Central memory CD8-positive, alpha-beta T cell (primary cell): ENCODE data around the gene RAB24.
A peak's percentile ranks its signal among the peaks of the same experiment; 100 is the strongest.

Source experiments
- ATAC-seq: fragments of 150-1000 bp; cut with Tn5 transposase; replicated peaks from 2 replicates; pipeline ENCODE4 v1.10.0; 2022; ENCODE audit warnings: mild to moderate bottlenecking, moderate FRiP score, moderate number of reproducible peaks; ENCODE audit not compliant: poor library complexity, severe bottlenecking; ENCODE audit errors: extremely low read depth
- DNase-seq, 2 donors: peaks; one replicate each; pipeline ENCODE4 v3.0.0; 2021; ENCODE audit warnings: low spot score in 2 of 2
- H3K27ac Mint-ChIP-seq: one replicate; pipeline ENCODE4 v1.8.0; 2022; ENCODE audit warnings: low read depth, mild to moderate bottlenecking, moderate library complexity, mixed read lengths
- H3K27me3 Mint-ChIP-seq: one replicate; pipeline ENCODE4 v1.8.0; 2022; ENCODE audit warnings: mixed read lengths
- H3K36me3 Mint-ChIP-seq: one replicate; pipeline ENCODE4 v1.8.0; 2022; ENCODE audit warnings: mild to moderate bottlenecking, moderate library complexity, mixed read lengths; ENCODE audit not compliant: insufficient read depth
- H3K4me1 Mint-ChIP-seq: one replicate; pipeline ENCODE4 v1.8.0; 2022; ENCODE audit warnings: mixed read lengths
- H3K4me3 Mint-ChIP-seq: one replicate; pipeline ENCODE4 v1.8.0; 2022; ENCODE audit warnings: mild to moderate bottlenecking, moderate library complexity, mixed read lengths
- H3K9me3 Mint-ChIP-seq: one replicate; pipeline ENCODE4 v1.8.0; 2022; ENCODE audit warnings: mixed read lengths

Gene RAB24

GRCh38 chr5:177329883-177330282 lies 26.4 kb upstream of the RAB24 start:
- H3K4me1 Mint-ChIP-seq: peaks cover 23% of the 10 kb centered on the region
- H3K27me3 Mint-ChIP-seq: no peaks in the 10 kb centered on the region
- ATAC-seq (no peak), DNase-seq (no peak)
- no peaks in the 10 kb centered on the region for H3K9me3 Mint-ChIP-seq
- no peak overlapping the region for H3K27ac Mint-ChIP-seq
- H3K4me3 Mint-ChIP-seq: no peak overlapping the region
- H3K36me3 Mint-ChIP-seq: peaks cover 24% of the 10 kb centered on the region

GRCh38 chr5:177328545-177329231 lies 25.2 kb upstream of the RAB24 start:
- Mint-ChIP-seq H3K4me3 (no peak overlapping the region), H3K36me3 (peaks cover 16% of the 10 kb centered on the region)

GRCh38 chr5:177327539-177328522 lies 24.3 kb upstream of the RAB24 start:
- Mint-ChIP-seq H3K4me1 (peaks cover 19% of the 10 kb centered on the region), H3K36me3 (peaks cover 13% of the 10 kb centered on the region), H3K4me3 (peak overlapping the region; percentile 55), H3K27me3 (no peaks in the 10 kb centered on the region), H3K27ac (peak overlapping the region; percentile 70), H3K9me3 (no peaks in the 10 kb centered on the region)
- no peak for DNase-seq
- ATAC-seq: peak; percentile 78

More at GRCh38 chr5:177328545-177329231, 25.2 kb upstream of the RAB24 start:
- DNase-seq (no peak), ATAC-seq (no peak)
- peak overlapping the region; percentile 70 for H3K27ac Mint-ChIP-seq
- no peaks in the 10 kb centered on the region for H3K27me3 Mint-ChIP-seq
- peaks cover 19% of the 10 kb centered on the region for H3K4me1 Mint-ChIP-seq
- no peaks in the 10 kb centered on the region for H3K9me3 Mint-ChIP-seq

GRCh38 chr5:177325868-177326381 lies 22.4 kb upstream of the RAB24 start:
- Mint-ChIP-seq H3K36me3 (peaks cover 12% of the 10 kb centered on the region), H3K4me1 (peaks cover 14% of the 10 kb centered on the region), H3K4me3 (no peak overlapping the region), H3K27me3 (no peaks in the 10 kb centered on the region), H3K27ac (no peak overlapping the region), H3K9me3 (no peaks in the 10 kb centered on the region)
- DNase-seq: no peak
- no peak for ATAC-seq

GRCh38 chr5:177320879-177321278 lies 17.4 kb upstream of the RAB24 start:
- H3K36me3 Mint-ChIP-seq: peaks cover 1% of the 10 kb centered on the region
- no peaks in the 10 kb centered on the region for H3K27me3 Mint-ChIP-seq
- no peak overlapping the region for H3K4me3 Mint-ChIP-seq
- no peaks in the 10 kb centered on the region for H3K9me3 Mint-ChIP-seq
- DNase-seq (no peak), ATAC-seq (no peak)
- no peak overlapping the region for H3K27ac Mint-ChIP-seq
- peaks cover 17% of the 10 kb centered on the region for H3K4me1 Mint-ChIP-seq

- no peak for DNase-seq
- Mint-ChIP-seq H3K4me3 (no peak overlapping the region), H3K27me3 (no peaks in the 10 kb centered on the region), H3K4me1 (peaks cover 17% of the 10 kb centered on the region), H3K36me3 (peaks cover 1% of the 10 kb centered on the region), H3K27ac (no peak overlapping the region), H3K9me3 (no peaks in the 10 kb centered on the region)
- peak; percentile 46 for ATAC-seq
Measured at GRCh38 chr5:177319913-177320588, 16.5 kb upstream of the RAB24 start.

GRCh38 chr5:177317959-177318377 lies 14.4 kb upstream of the RAB24 start:
- Mint-ChIP-seq H3K27ac (no peak overlapping the region), H3K27me3 (no peaks in the 10 kb centered on the region), H3K4me3 (no peak overlapping the region), H3K4me1 (peaks cover 17% of the 10 kb centered on the region), H3K9me3 (no peaks in the 10 kb centered on the region), H3K36me3 (peaks cover 1% of the 10 kb centered on the region)
- DNase-seq: peak; percentile 60
- ATAC-seq: peak; percentile 54

GRCh38 chr5:177316005-177316404 lies 12.5 kb upstream of the RAB24 start:
- H3K4me3 Mint-ChIP-seq: no peak overlapping the region
- ATAC-seq (no peak), DNase-seq (no peak)
- H3K9me3 Mint-ChIP-seq: no peaks in the 10 kb centered on the region
- no peaks in the 10 kb centered on the region for H3K36me3 Mint-ChIP-seq
- no peaks in the 10 kb centered on the region for H3K27me3 Mint-ChIP-seq
- no peak overlapping the region for H3K27ac Mint-ChIP-seq
- H3K4me1 Mint-ChIP-seq: peaks cover 31% of the 10 kb centered on the region

- no peak for ATAC-seq
- H3K4me1 Mint-ChIP-seq: peaks cover 36% of the 10 kb centered on the region
Measured at GRCh38 chr5:177315411-177315810, 11.9 kb upstream of the RAB24 start.

GRCh38 chr5:177314376-177315342 lies 11.1 kb upstream of the RAB24 start:
- H3K27ac Mint-ChIP-seq: no peak overlapping the region
- no peaks in the 10 kb centered on the region for H3K9me3 Mint-ChIP-seq
- no peak overlapping the region for H3K4me3 Mint-ChIP-seq

More at GRCh38 chr5:177315411-177315810, 11.9 kb upstream of the RAB24 start:
- Mint-ChIP-seq H3K27me3 (no peaks in the 10 kb centered on the region), H3K9me3 (no peaks in the 10 kb centered on the region), H3K36me3 (no peaks in the 10 kb centered on the region), H3K27ac (no peak overlapping the region), H3K4me3 (no peak overlapping the region)
- no peak for DNase-seq

GRCh38 chr5:177313561-177314259 lies 10.2 kb upstream of the RAB24 start:
- H3K27me3 Mint-ChIP-seq: no peaks in the 10 kb centered on the region
- no peak overlapping the region for H3K27ac Mint-ChIP-seq
- peaks cover 40% of the 10 kb centered on the region for H3K4me1 Mint-ChIP-seq
- no peaks in the 10 kb centered on the region for H3K36me3 Mint-ChIP-seq
- H3K4me3 Mint-ChIP-seq: no peak overlapping the region
- no peak for ATAC-seq
- DNase-seq: no peak
- no peaks in the 10 kb centered on the region for H3K9me3 Mint-ChIP-seq

More at GRCh38 chr5:177314376-177315342, 11.1 kb upstream of the RAB24 start:
- peaks cover 37% of the 10 kb centered on the region for H3K4me1 Mint-ChIP-seq
- no peaks in the 10 kb centered on the region for H3K27me3 Mint-ChIP-seq
- no peak for DNase-seq
- no peaks in the 10 kb centered on the region for H3K36me3 Mint-ChIP-seq
- ATAC-seq: no peak
